Heart right ventricle (tissue), 16 donors: ENCODE results near the gene UNCX. TPM values are rescaled to one million over a fixed set of nuclear protein-coding genes. Genes with fewer than 3 reads are reported as not detected.

Source experiments
- ATAC-seq, 8 donors: fragments of 200-7000 bp; cut with Tn5 transposase; one replicate each; pipeline ENCODE4 v1.9.1; 2020; ENCODE audit warnings: mild to moderate bottlenecking in 8 of 8, moderate library complexity in 8 of 8, moderate number of reproducible peaks in 1 of 8
- DNase-seq, 2 donors: peaks; one replicate each; pipeline ENCODE4 v3.0.0-alpha.2; 2020
- H3K27ac ChIP-seq, 10 donors: fragments of 200-600 bp; sonication (generic) in 2 of 10; one replicate each; pipeline versions ENCODE4 v1.5.0 to v1.8.0; 2020 to 2022; ENCODE audit warnings: mild to moderate bottlenecking in 3 of 10
- H3K27me3 ChIP-seq, 7 donors: fragments of 200-600 bp; one replicate each; pipeline ENCODE4 v1.8.0; 2021 to 2022; ENCODE audit warnings: mild to moderate bottlenecking in 2 of 7
- H3K36me3 ChIP-seq, 9 donors: fragments of 200-600 bp; sonication (generic) in 1 of 9; one replicate each; pipeline versions ENCODE4 v1.5.0 to v1.8.0; 2020 to 2022; ENCODE audit warnings: mild to moderate bottlenecking in 2 of 9
- H3K4me1 ChIP-seq, 9 donors: fragments of 200-600 bp; sonication (generic) in 1 of 9; one replicate each; pipeline versions ENCODE4 v1.5.0 to v1.8.0; 2020 to 2022; ENCODE audit warnings: mild to moderate bottlenecking in 4 of 9
- H3K4me3 ChIP-seq, 10 donors: fragments of 200-600 bp; sonication (generic) in 2 of 10; one replicate each; pipeline versions ENCODE4 v1.5.0 to v1.8.0; 2020 to 2022; ENCODE audit warnings: mild to moderate bottlenecking in 7 of 10, moderate library complexity in 2 of 10
- H3K9me3 ChIP-seq, 11 donors: fragments of 200-600 bp in 10 of 11; sonication (generic) in 2 of 11; one replicate each; pipeline versions ENCODE4 v1.5.0 to v1.8.0; 2013 to 2022; ENCODE audit warnings: mild to moderate bottlenecking in 2 of 11, control low read depth in 1 of 11, moderate library complexity in 1 of 11
- CTCF ChIP-seq, 9 donors: fragments of 200-600 bp; sonication (generic) in 2 of 9; IDR thresholded peaks; one replicate each; pipeline versions ENCODE4 v1.5.0 to v1.8.0; 2021 to 2022; ENCODE audit warnings: antibody characterized with exemption in 9 of 9, mild to moderate bottlenecking in 5 of 9, moderate library complexity in 1 of 9
- WGBS, 2 donors: extraction: QIAGEN DNeasy Blood & Tissue Kit; methylation state at CpG; one replicate each; pipeline ENCODE4 v1.1.7; 2013; ENCODE audit warnings: inconsistent platforms in 1 of 2; 5-methylcytosine and 5-hydroxymethylcytosine counted together
- intact Hi-C, 10 donors: fragments of 100-400 bp; cut with DNase I; formaldehyde crosslinking; loops; one replicate each; pipeline versions ENCODE4 v1.11.1 to v1.14.2; 2022
- polyA plus RNA-seq, 2 donors: library from polyadenylated mRNA; stranded (reverse); fragments of 200-250 nt; gene quantifications; one replicate each; pipeline ENCODE4 v1.2.3, GENCODE V29; 2013
- total RNA-seq, 10 donors: library from RNA; stranded (reverse); fragmentation: NEBNext Ultra II Directional in 3 of 10; extraction: Animal tissue kit (Norgen Biotek cat#: 25700) in 3 of 10; gene quantifications; one replicate each; pipeline versions ENCODE4 v1.2.1 to v1.2.4, GENCODE V29; 2021 to 2023
- donor health status: Arrhythmogenic right ventricular cardiomyopathy.
- donor health status: ischemic (EF 13 %, LVEDD 7.1; RV severe dilation, severe dysfunction).
- donor health status: healthy with polysubstance abuse.
- donor health status: DM: no; HTN: yes; CAD: no.
- donor health status: DM: no; HTN: no; CAD: no.
- donor health status: ischemic (EF 25% LVEDD 6.9; RV normal size, moderate dysfunction).
- donor health status: ischemic (EF 25% LVEDD 5.7; RV mildly dilated, moderate dysfunction).
- donor health status: healthy.
- donor health status: DM: yes; HTN: yes; CAD: no.
- donor health status: Ischemic cardiomyopathy.
- donor health status: ischemic (EF 35%, LVEDD 5.7; RV mildly dilated, moderate dysfunction).
- donor health status: nonischemic (EF 11% LVEDD 7.7; RV severe dilation, severe dysfunction).
- donor health status: DM: yes; HTN: yes; CAD: no.
- donor health status: PGD.
- donor health status: ischemic (EF 29% LVEDD 5.4; RV normal size, mild dysfunction).
- donor health status: nonischemic (EF 23%, LVEDD 6.1; RV moderate dilation, normal function).

The UNCX gene
- total and polyA plus RNA-seq, 12 donors, result not detected

- TF ChIP-seq CTCF (IDR thresholded peaks at IDR 0.05), result no peak
- 55 to 59% methylated on average over 22 of the region's 22 CpGs for WGBS, 2 donors
- Histone ChIP-seq H3K36me3 (no peaks in the 10 kb centered on the region), H3K27ac (no peak overlapping the region), H3K4me3 (no peak overlapping the region), H3K4me1 (peaks cover 0 to 16% (median 12%) of the 10 kb centered on the region in 9 donors), H3K9me3 (no peaks in the 10 kb centered on the region), H3K27me3 (peaks cover 24 to 97% (median 87%) of the 10 kb centered on the region in 7 donors)
- intact Hi-C loops, result loop anchor here in 8 of 10 donors (5.0 to 10.0 kb wide), 7 partner anchors 184 to 256 kb away; no protein-coding TSS in a partner anchor
- DNase-seq (no peak), ATAC-seq (no peak)
These were observed 11.5 kb upstream of the UNCX start for GRCh38 chr7:1220977-1221745.

- no peak overlapping the region for H3K4me3 ChIP-seq
- no peak overlapping the region for H3K27ac ChIP-seq
- H3K27me3 ChIP-seq, result peaks cover 47 to 100% (median 94%) of the 10 kb centered on the region in 7 donors
- DNase-seq (no peak), ATAC-seq (peak in 1 of 8 donors; percentile 16)
- TF ChIP-seq CTCF (IDR thresholded peaks at IDR 0.05), result no peak
- WGBS, 2 donors, result 38 to 51% methylated on average over 23 of the region's 23 CpGs
- H3K36me3 ChIP-seq, result no peaks in the 10 kb centered on the region
- intact Hi-C loops, result loop anchor here in 8 of 10 donors (5.0 to 10.0 kb wide), 7 partner anchors 181 to 254 kb away; no protein-coding TSS in a partner anchor
- H3K4me1 ChIP-seq, result peaks cover 0 to 19% (median 12%) of the 10 kb centered on the region in 9 donors
- H3K9me3 ChIP-seq, result no peaks in the 10 kb centered on the region
These were observed 9.3 kb upstream of the UNCX start for GRCh38 chr7:1223196-1223981.

DNA sequence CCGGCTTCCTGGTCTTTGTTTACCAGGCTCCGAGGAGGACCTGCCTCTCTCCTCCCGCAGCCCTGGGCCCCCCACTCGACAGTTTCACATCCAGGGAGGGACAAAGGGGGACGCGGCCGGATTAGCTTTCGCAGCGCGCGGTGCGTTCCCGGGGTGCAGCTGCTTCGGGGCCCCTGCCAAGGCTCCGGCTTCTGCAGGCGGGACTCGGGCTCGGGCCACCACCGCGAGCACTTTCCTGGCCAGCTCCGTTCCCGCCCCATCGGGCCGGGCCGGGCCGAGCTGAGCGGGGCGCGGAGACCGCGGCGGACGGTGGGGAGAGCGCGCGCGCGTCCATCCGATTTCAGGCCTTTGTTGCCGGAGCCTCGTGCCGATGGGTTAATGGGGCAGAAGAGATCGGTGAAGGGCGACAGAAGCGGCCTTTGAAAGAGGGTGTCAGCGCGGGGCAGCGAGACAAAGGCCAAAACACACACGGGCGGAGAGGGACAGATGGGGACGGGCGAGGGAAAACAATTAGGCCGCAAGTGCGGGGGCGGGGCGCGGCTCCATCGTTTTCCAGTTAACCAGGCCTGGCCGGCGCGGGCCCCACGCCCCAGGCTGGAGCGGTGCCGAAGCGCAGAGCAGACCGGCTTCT, 8.5 kb upstream of the UNCX start:
- no peaks in the 10 kb centered on the region for H3K36me3 ChIP-seq
- H3K27ac ChIP-seq, result no peak overlapping the region
- peaks cover 52 to 100% (median 94%) of the 10 kb centered on the region in 7 donors for H3K27me3 ChIP-seq
- no peak for TF ChIP-seq CTCF (IDR thresholded peaks at IDR 0.05)
- ATAC-seq (no peak), DNase-seq (no peak)
- intact Hi-C loops, result loop anchor here in 9 of 10 donors (2.0 to 10.0 kb wide), 9 partner anchors 181 to 253 kb away; no protein-coding TSS in a partner anchor
- WGBS, 2 donors, result 2 to 3% methylated on average over 54 to 66 of the region's 66 CpGs
- H3K9me3 ChIP-seq, result no peaks in the 10 kb centered on the region
- H3K4me3 ChIP-seq, result peak overlapping the region in 2 of 10 donors; percentile 2 to 7
- peaks cover 0 to 22% (median 12%) of the 10 kb centered on the region in 9 donors for H3K4me1 ChIP-seq

GRCh38 chr7:1225030-1225429, 7.6 kb upstream of the UNCX start:
- DNase-seq, result no peak
- Histone ChIP-seq H3K4me1 (peaks cover 0 to 22% (median 12%) of the 10 kb centered on the region in 9 donors), H3K27me3 (peaks cover 57 to 100% (median 98%) of the 10 kb centered on the region in 7 donors), H3K36me3 (no peaks in the 10 kb centered on the region), H3K27ac (no peak overlapping the region), H3K4me3 (no peak overlapping the region), H3K9me3 (no peaks in the 10 kb centered on the region)
- no peak for TF ChIP-seq CTCF (IDR thresholded peaks at IDR 0.05)
- 0 to 2% methylated on average over 11 of the region's 11 CpGs for WGBS, 2 donors
- no peak for ATAC-seq
- intact Hi-C loops, result loop anchor here (2.0 to 10.0 kb wide), 10 partner anchors 180 to 250 kb away; no protein-coding TSS in a partner anchor
